Measurements from ENCODE around the gene PRKAR1A. TPM values are rescaled to one million over a fixed set of nuclear protein-coding genes. Genes with fewer than 3 reads are reported as not detected.

Gene PRKAR1A
- total and polyA plus RNA-seq, 2 experiments from 2014 or later: 301 to 473 TPM

GRCh38 chr17:68588362-68588761, 76.1 kb downstream of the PRKAR1A start:
- TF ChIP-seq, protein P1, sequence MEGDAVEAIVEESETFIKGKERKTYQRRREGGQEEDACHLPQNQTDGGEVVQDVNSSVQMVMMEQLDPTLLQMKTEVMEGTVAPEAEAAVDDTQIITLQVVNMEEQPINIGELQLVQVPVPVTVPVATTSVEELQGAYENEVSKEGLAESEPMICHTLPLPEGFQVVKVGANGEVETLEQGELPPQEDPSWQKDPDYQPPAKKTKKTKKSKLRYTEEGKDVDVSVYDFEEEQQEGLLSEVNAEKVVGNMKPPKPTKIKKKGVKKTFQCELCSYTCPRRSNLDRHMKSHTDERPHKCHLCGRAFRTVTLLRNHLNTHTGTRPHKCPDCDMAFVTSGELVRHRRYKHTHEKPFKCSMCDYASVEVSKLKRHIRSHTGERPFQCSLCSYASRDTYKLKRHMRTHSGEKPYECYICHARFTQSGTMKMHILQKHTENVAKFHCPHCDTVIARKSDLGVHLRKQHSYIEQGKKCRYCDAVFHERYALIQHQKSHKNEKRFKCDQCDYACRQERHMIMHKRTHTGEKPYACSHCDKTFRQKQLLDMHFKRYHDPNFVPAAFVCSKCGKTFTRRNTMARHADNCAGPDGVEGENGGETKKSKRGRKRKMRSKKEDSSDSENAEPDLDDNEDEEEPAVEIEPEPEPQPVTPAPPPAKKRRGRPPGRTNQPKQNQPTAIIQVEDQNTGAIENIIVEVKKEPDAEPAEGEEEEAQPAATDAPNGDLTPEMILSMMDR (IDR thresholded peaks at IDR 0.05; ENCODE audit: low read depth, low read length): no peak
- Histone ChIP-seq H3K36me3 (no peaks in the 10 kb centered on the region), H3K4me1 (ENCODE audit: low read depth) (peaks cover 15% of the 10 kb centered on the region), H3K9me3 (ENCODE audit: low read depth) (no peaks in the 10 kb centered on the region), H3K27ac (no peak overlapping the region), H3K4me3 (no peak overlapping the region), H3K27me3 (no peaks in the 10 kb centered on the region)
- no peak for DNase-seq (ENCODE audit: low read depth in 1 of 2, low spot score in 1 of 2)

DNA sequence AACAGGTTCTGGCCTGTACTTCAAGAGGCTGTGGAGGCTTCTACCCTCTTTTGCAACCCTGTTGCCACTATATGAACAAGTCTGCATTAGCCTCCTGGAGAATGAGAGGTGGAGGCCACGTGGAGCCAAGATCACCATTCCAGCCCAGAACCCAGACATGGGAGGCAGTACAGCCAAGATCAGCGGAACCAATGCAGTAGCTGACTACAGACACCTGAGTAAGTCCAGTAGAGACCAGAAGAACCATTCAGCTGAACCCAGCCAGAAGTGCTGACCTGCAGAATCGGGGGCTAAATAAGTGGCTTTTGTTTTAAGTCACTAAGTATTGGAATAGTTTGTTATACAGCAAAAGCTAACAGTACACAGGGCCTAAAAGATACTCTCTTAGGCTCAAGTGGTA, 76.9 kb downstream of the PRKAR1A start:
- Histone ChIP-seq H3K4me3 (no peak overlapping the region), H3K27ac (no peak overlapping the region), H3K9me3 (ENCODE audit: low read depth) (no peaks in the 10 kb centered on the region), H3K36me3 (no peaks in the 10 kb centered on the region), H3K27me3 (no peaks in the 10 kb centered on the region), H3K4me1 (ENCODE audit: low read depth) (peaks cover 15% of the 10 kb centered on the region)
- no peak for DNase-seq (ENCODE audit: low read depth in 1 of 2, low spot score in 1 of 2)
- TF ChIP-seq, protein P1 (IDR thresholded peaks at IDR 0.05; ENCODE audit: low read depth, low read length): no peak

DNA sequence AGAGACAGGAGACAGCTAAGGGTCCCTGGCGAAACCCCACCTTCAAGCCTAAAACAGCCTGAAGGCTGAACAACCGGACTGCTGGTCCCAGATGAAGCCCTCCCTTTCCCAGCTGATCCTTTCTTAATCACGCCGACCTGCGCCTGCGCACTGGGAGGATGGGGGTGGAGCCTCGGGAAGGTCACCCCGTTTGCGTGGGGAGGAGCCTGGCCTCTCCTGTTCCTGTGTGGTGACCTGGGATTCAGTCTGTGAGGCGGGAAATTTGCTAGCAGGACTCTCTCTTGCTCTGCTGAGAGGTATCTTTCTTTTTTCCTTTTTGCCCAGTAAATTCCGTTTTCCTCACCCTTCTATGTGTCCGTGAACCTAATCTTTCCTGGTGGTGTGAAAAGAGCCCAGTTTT, 79.4 kb downstream of the PRKAR1A start:
- DNase-seq (ENCODE audit: low read depth in 1 of 2, low spot score in 1 of 2): no peak
- no peak overlapping the region for H3K4me3 ChIP-seq
- no peaks in the 10 kb centered on the region for H3K9me3 ChIP-seq (ENCODE audit: low read depth)
- no peak overlapping the region for H3K27ac ChIP-seq
- peaks cover 11% of the 10 kb centered on the region for H3K4me1 ChIP-seq (ENCODE audit: low read depth)
- TF ChIP-seq, protein P1 (IDR thresholded peaks at IDR 0.05; ENCODE audit: low read depth, low read length): no peak
- no peaks in the 10 kb centered on the region for H3K36me3 ChIP-seq
- H3K27me3 ChIP-seq: no peaks in the 10 kb centered on the region

- H3K4me3 ChIP-seq: no peak overlapping the region
- no peaks in the 10 kb centered on the region for H3K9me3 ChIP-seq (ENCODE audit: low read depth)
- H3K4me1 ChIP-seq (ENCODE audit: low read depth): peaks cover 11% of the 10 kb centered on the region
- H3K36me3 ChIP-seq: no peaks in the 10 kb centered on the region
- H3K27me3 ChIP-seq: no peaks in the 10 kb centered on the region
- TF ChIP-seq, protein P1 (IDR thresholded peaks at IDR 0.05; ENCODE audit: low read depth, low read length): no peak
- DNase-seq (ENCODE audit: low read depth in 1 of 2, low spot score in 1 of 2): no peak
- H3K27ac ChIP-seq: no peak overlapping the region
Measured at GRCh38 chr17:68592009-68592408, 79.8 kb downstream of the PRKAR1A start.

DNA sequence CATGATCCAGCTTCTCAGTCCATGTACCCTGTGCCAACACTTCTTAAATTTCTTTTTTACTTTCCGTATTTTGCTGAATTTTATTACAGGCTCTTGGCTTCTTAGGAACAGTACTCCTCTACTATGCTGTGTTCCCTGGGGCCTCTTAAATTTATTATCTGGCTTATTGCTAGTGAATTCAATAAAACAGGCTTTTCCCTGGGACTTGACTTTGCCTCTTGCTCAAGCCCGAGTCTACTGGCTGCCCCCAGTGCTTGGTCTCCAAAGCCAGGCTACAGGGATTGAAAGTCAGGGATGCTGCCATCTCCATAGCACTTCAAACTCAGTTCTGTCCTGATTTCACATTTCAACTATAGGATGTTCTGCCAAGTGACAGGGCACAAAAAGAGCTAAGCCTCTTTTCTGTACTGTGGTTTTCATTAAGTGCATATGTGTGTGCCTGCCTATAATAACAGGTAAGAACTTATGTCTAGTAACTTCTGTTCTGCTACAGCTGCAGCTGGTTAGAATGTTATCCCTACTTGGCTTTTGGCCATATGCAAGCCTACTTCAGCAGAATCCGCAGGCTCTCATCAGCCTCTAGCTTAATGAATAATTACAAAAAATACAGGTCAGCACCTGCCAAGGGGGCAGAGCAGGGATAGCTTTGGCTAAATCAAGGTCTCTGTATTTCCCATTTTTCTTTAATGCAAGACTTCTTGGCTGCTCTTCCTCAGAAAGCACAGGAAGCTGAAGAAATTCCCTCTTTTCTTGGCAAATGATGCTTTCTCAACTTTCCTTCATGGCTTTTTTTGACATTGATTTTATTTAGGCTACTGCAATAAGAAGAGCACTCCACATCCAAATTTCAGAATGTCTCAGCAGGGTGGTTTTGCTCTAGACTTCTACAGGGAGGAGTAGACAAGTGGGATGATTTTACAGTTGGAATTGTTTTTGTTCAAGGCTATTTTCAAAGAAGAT, 80.7 kb downstream of the PRKAR1A start:
- TF ChIP-seq, protein P1 (IDR thresholded peaks at IDR 0.05; ENCODE audit: low read depth, low read length): no peak
- no peak overlapping the region for H3K4me3 ChIP-seq
- H3K9me3 ChIP-seq (ENCODE audit: low read depth): no peaks in the 10 kb centered on the region
- DNase-seq (ENCODE audit: low read depth in 1 of 2, low spot score in 1 of 2): peak in 1 of 2 donors; percentile 46
- H3K27ac ChIP-seq: no peak overlapping the region
- peaks cover 11% of the 10 kb centered on the region for H3K4me1 ChIP-seq (ENCODE audit: low read depth)
- no peaks in the 10 kb centered on the region for H3K36me3 ChIP-seq
- H3K27me3 ChIP-seq: no peaks in the 10 kb centered on the region

All from cardiac muscle cell (in vitro differentiated cells and primary cell).